CD4-positive, alpha-beta T cell treated with Interferon gamma for 1 hour (primary cell): Measurements from ENCODE around the gene ZNF771.
"Not testable (repeated sequence)": the region's sequence is repeated elsewhere in the genome, so short reads cannot be mapped to it uniquely, and the experiment has no call there.

ENCODE experiments used
- DNase-seq: peaks from one replicate; pipeline ENCODE4 v3.0.0-alpha.2; 2020

ZNF771 gene

GRCh38 chr16:30438835-30439234 lies 31.4 kb downstream of the ZNF771 start:
- no peak for DNase-seq

- no peak for DNase-seq
Observed at GRCh38 chr16:30439720-30440348, 32.4 kb downstream of the ZNF771 start.

GRCh38 chr16:30443631-30444030 lies 36.2 kb downstream of the ZNF771 start:
- no peak for DNase-seq

GRCh38 chr16:30444231-30445148 lies 37.1 kb downstream of the ZNF771 start:
- no peak for DNase-seq

- DNase-seq: no peak
Observed at GRCh38 chr16:30445149-30445407, 37.7 kb downstream of the ZNF771 start.

- DNase-seq: peak; percentile 95
Observed at GRCh38 chr16:30445408-30446202, 38.2 kb downstream of the ZNF771 start, which contains the start of gene SEPHS2. Gene SEPHS2 (minus strand): TSS chr16:30445874. CDS start chr16:30445727, 147 bp downstream.

- no peak for DNase-seq
Observed at GRCh38 chr16:30446203-30446595, 38.8 kb downstream of the ZNF771 start.

GRCh38 chr16:30447512-30448226 lies 40.3 kb downstream of the ZNF771 start:
- no peak for DNase-seq

- no peak for DNase-seq
Observed at GRCh38 chr16:30449116-30449435, 41.7 kb downstream of the ZNF771 start.

GRCh38 chr16:30452709-30453580 lies 45.5 kb downstream of the ZNF771 start:
- not testable (repeated sequence) for DNase-seq

- DNase-seq: no peak
Observed at GRCh38 chr16:30456302-30456701, 48.9 kb downstream of the ZNF771 start.

GRCh38 chr16:30457256-30457655 lies 49.9 kb downstream of the ZNF771 start:
- DNase-seq: no peak

GRCh38 chr16:30457743-30458560 lies 50.5 kb downstream of the ZNF771 start:
- no peak for DNase-seq

- DNase-seq: peak; percentile 75
Observed at GRCh38 chr16:30458561-30459394, 51.4 kb downstream of the ZNF771 start.

GRCh38 chr16:30459456-30459855 lies 52.0 kb downstream of the ZNF771 start:
- DNase-seq: no peak

GRCh38 chr16:30461426-30461825 lies 54.0 kb downstream of the ZNF771 start:
- DNase-seq: not testable (repeated sequence)

GRCh38 chr16:30464078-30464477 lies 56.7 kb downstream of the ZNF771 start:
- DNase-seq: no peak
